OCI-LY3 (cell line): ENCODE data around the gene MATK.

Experiments
- H2AFZ ChIP-seq: fragments of 200-600, 300-600 bp; shearing (Covaris generic); 2 replicates; pipeline ENCODE4 v1.6.0; 2014; ENCODE audit warnings: antibody characterized with exemption, low read depth, low read length
- H3K27ac ChIP-seq: fragments of 200-600, 300-600 bp; sonication (generic); 2 replicates; pipeline ENCODE4 v1.5.1; 2014; ENCODE audit warnings: mild to moderate bottlenecking, low read length, moderate library complexity, mixed read lengths
- H3K27me3 ChIP-seq: fragments of 200-600, 300-600 bp; sonication (generic); 2 replicates; pipeline ENCODE4 v1.6.1; 2014; ENCODE audit warnings: low read depth, low read length, mixed read lengths
- H3K36me3 ChIP-seq: fragments of 200-600, 300-600 bp; sonication (generic); replicated peaks from 2 replicates; pipeline ENCODE3; 2014; ENCODE audit warnings: low read depth, low read length, mixed read lengths
- H3K4me1 ChIP-seq: fragments of 300-600, 200-600 bp; sonication (generic); 2 replicates; pipeline ENCODE4 v1.6.1; 2014; ENCODE audit warnings: low read length, mixed read lengths
- H3K4me2 ChIP-seq: fragments of 200-600, 300-600 bp; sonication (generic); 2 replicates; pipeline ENCODE4 v1.6.1; 2014; ENCODE audit warnings: low read length, mixed read lengths
- H3K4me3 ChIP-seq: fragments of 300-600, 200-600 bp; sonication (generic); 2 replicates; pipeline ENCODE4 v1.5.1; 2014; ENCODE audit warnings: antibody characterized with exemption, mild to moderate bottlenecking, low read length, moderate library complexity
- H3K79me2 ChIP-seq: fragments of 300-600, 200-600 bp; shearing (Covaris generic); 2 replicates; pipeline ENCODE4 v1.6.1; 2014; ENCODE audit warnings: mild to moderate bottlenecking, low read length, mixed read lengths
- H3K9ac ChIP-seq: fragments of 300-600, 200-600 bp; shearing (Covaris generic); 2 replicates; pipeline ENCODE4 v1.6.0; 2014; ENCODE audit warnings: mild to moderate bottlenecking, low read length, moderate library complexity
- H3K9me3 ChIP-seq: fragments of 200-600, 300-600 bp; shearing (Covaris generic); 2 replicates; pipeline ENCODE4 v1.6.1; 2014; ENCODE audit warnings: low read length, mixed read lengths; ENCODE audit not compliant: insufficient read depth
- H4K20me1 ChIP-seq: fragments of 200-600, 300-600 bp; sonication (generic); 2 replicates; pipeline ENCODE4 v1.6.1; 2016; ENCODE audit warnings: low read length, mixed read lengths; ENCODE audit not compliant: insufficient read depth
- CTCF ChIP-seq: fragments of 200-600, 300-600 bp; sonication (generic); IDR thresholded peaks from 2 replicates; pipeline ENCODE4 v1.5.1; 2014; ENCODE audit warnings: antibody characterized with exemption, low read length, low read depth
- EZH2phosphoT487 ChIP-seq: fragments of 200-600 bp; shearing (Covaris generic); IDR thresholded peaks from 2 replicates; pipeline ENCODE4 v1.6.1; 2018; ENCODE audit warnings: antibody characterized with exemption, mixed run types, low read depth

MATK gene

GRCh38 chr19:3733549-3734309 lies 52.5 kb downstream of the MATK start:
- Histone ChIP-seq H3K27me3 (no peaks in the 10 kb centered on the region), H3K4me3 (no peak overlapping the region), H3K4me2 (no peak overlapping the region), H4K20me1 (no peaks in the 10 kb centered on the region), H3K9me3 (no peaks in the 10 kb centered on the region), H3K27ac (no peak overlapping the region), H3K36me3 (no peaks in the 10 kb centered on the region), H2AFZ (no peak overlapping the region), H3K79me2 (no peaks in the 10 kb centered on the region), H3K4me1 (no peaks in the 10 kb centered on the region), H3K9ac (no peak overlapping the region)
- TF ChIP-seq CTCF (no peak), EZH2phosphoT487 (no peak)

- Histone ChIP-seq H2AFZ (no peak overlapping the region), H3K27me3 (no peaks in the 10 kb centered on the region), H3K9ac (no peak overlapping the region), H3K4me2 (no peak overlapping the region), H3K9me3 (no peaks in the 10 kb centered on the region), H3K36me3 (no peaks in the 10 kb centered on the region), H4K20me1 (no peaks in the 10 kb centered on the region), H3K27ac (no peak overlapping the region), H3K79me2 (no peaks in the 10 kb centered on the region), H3K4me3 (no peak overlapping the region), H3K4me1 (no peaks in the 10 kb centered on the region)
- no peak for TF ChIP-seq CTCF
- TF ChIP-seq EZH2phosphoT487 = no peak
These were observed 54.1 kb downstream of the MATK start for GRCh38 chr19:3732108-3732507.

GRCh38 chr19:3730457-3730958 lies 55.7 kb downstream of the MATK start:
- Histone ChIP-seq H3K4me3 (no peak overlapping the region), H3K27ac (no peak overlapping the region), H3K27me3 (peaks cover 4% of the 10 kb centered on the region; the same call in 1 of the 2 replicates), H3K9ac (no peak overlapping the region), H2AFZ (no peak overlapping the region), H4K20me1 (no peaks in the 10 kb centered on the region), H3K79me2 (no peaks in the 10 kb centered on the region), H3K36me3 (no peaks in the 10 kb centered on the region), H3K4me1 (no peaks in the 10 kb centered on the region), H3K9me3 (no peaks in the 10 kb centered on the region), H3K4me2 (no peak overlapping the region)
- no peak for TF ChIP-seq CTCF
- no peak for TF ChIP-seq EZH2phosphoT487
